OCI-LY1 (cell line): Measurements from ENCODE around the gene NATD1.

Source experiments
- H2AFZ ChIP-seq: fragments of 200-600 bp; sonication (generic), shearing (Covaris generic); 2 replicates; pipeline ENCODE4 v1.6.0; 2014; ENCODE audit warnings: antibody characterized with exemption, mild to moderate bottlenecking, low read length
- H3F3A ChIP-seq: fragments of 200-600 bp; sonication (generic), shearing (Covaris generic); 2 replicates; pipeline ENCODE4 v1.6.0; 2014; ENCODE audit warnings: mild to moderate bottlenecking, antibody characterized with exemption, low read length, moderate library complexity; ENCODE audit not compliant: insufficient read depth
- H3K27ac ChIP-seq: fragments of 200-600 bp; sonication (generic); 2 replicates; pipeline ENCODE4 v1.5.1; 2014; ENCODE audit warnings: low read length, mixed run types, mild to moderate bottlenecking, low read depth; ENCODE audit not compliant: poor library complexity, severe bottlenecking
- H3K27me3 ChIP-seq: fragments of 200-600 bp; sonication (generic); 2 replicates; pipeline ENCODE4 v1.6.0; 2014; ENCODE audit warnings: antibody characterized with exemption, mild to moderate bottlenecking, low read length, moderate library complexity; ENCODE audit not compliant: insufficient read depth
- H3K36me3 ChIP-seq: fragments of 200-600 bp; sonication (generic); 2 replicates; pipeline ENCODE4 v1.6.1; 2014; ENCODE audit warnings: mild to moderate bottlenecking, antibody characterized with exemption, low read length, moderate library complexity, mixed read lengths; ENCODE audit not compliant: insufficient read depth
- H3K4me1 ChIP-seq: fragments of 200-600 bp; sonication (generic); 2 replicates; pipeline ENCODE4 v1.5.1; 2014; ENCODE audit warnings: mild to moderate bottlenecking, low read length, moderate library complexity; ENCODE audit not compliant: insufficient read depth, severe bottlenecking
- H3K4me2 ChIP-seq: fragments of 200-600 bp; sonication (generic), shearing (Covaris generic); 2 replicates; pipeline ENCODE4 v1.6.1; 2014; ENCODE audit warnings: low read length
- H3K4me3 ChIP-seq: fragments of 200-600 bp; sonication (generic); 2 replicates; pipeline ENCODE4 v1.5.1; 2014; ENCODE audit warnings: low read length, low read depth, mild to moderate bottlenecking, mixed read lengths; ENCODE audit not compliant: poor library complexity, severe bottlenecking
- H3K79me2 ChIP-seq: fragments of 200-600 bp; shearing (Covaris generic); 2 replicates; pipeline ENCODE4 v1.6.1; 2016; ENCODE audit warnings: mixed run types, low read length, mixed read lengths; ENCODE audit not compliant: insufficient read depth
- H3K9ac ChIP-seq: fragments of 200-600 bp; sonication (generic), shearing (Covaris generic); 2 replicates; pipeline ENCODE4 v1.6.1; 2014; ENCODE audit warnings: mild to moderate bottlenecking, low read length, mixed read lengths
- H3K9me2 ChIP-seq: fragments of 200-600 bp; sonication (generic), shearing (Covaris generic); 2 replicates; pipeline ENCODE4 v1.6.1; 2014; ENCODE audit warnings: low read depth, mild to moderate bottlenecking, low read length, mixed read lengths
- H3K9me3 ChIP-seq: fragments of 200-600 bp; shearing (Covaris generic); 2 replicates; pipeline ENCODE4 v1.6.1; 2014; ENCODE audit warnings: low read length, mixed read lengths
- H4K20me1 ChIP-seq: fragments of 200-600 bp; sonication (generic), shearing (Covaris generic); 2 replicates; pipeline ENCODE4 v1.6.0; 2016; ENCODE audit warnings: mild to moderate bottlenecking, low read length; ENCODE audit not compliant: insufficient read depth
- EZH2 ChIP-seq: fragments of 200-600 bp; sonication (generic), shearing (Covaris generic); IDR thresholded peaks from 2 replicates; pipeline ENCODE4 v1.8.0; 2017; ENCODE audit warnings: borderline replicate concordance, mixed run types, mild to moderate bottlenecking, antibody characterized with exemption, low read length, moderate library complexity, mixed read lengths
- TF ChIP-seq, protein P1 (sequence below): fragments of 200-600 bp; sonication (generic), shearing (Covaris generic); IDR thresholded peaks from 2 replicates; pipeline ENCODE4 v1.5.1; 2017; ENCODE audit warnings: mild to moderate bottlenecking, antibody characterized with exemption, low read length, moderate library complexity, mixed read lengths

Gene NATD1

DNA sequence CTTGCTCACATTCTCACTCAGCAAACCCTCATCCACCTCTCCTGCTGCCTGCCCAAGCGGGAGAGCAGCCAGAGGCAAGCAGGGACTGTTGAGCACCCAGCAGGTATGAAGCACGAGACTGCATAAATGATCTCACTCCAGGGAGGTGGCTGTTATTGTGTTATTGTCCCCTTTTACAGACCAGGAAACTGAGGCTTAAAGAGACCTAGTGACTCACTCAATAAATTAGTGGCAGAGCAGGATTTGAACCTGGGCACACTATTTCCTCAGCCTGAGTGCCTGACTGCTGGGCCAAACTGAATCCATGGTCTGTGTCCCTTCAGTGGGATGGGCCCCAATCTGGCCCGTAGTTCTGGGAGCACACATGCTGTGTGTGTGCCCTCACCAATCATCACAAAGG is 19.0 kb upstream of the NATD1 start:
- no peaks in the 10 kb centered on the region for H4K20me1 ChIP-seq
- no peak overlapping the region for H3K4me2 ChIP-seq
- H3K27ac ChIP-seq, result no peak overlapping the region
- H2AFZ ChIP-seq, result no peak overlapping the region
- no peaks in the 10 kb centered on the region for H3K9me2 ChIP-seq
- no peak for TF ChIP-seq EZH2
- TF ChIP-seq, protein P1, sequence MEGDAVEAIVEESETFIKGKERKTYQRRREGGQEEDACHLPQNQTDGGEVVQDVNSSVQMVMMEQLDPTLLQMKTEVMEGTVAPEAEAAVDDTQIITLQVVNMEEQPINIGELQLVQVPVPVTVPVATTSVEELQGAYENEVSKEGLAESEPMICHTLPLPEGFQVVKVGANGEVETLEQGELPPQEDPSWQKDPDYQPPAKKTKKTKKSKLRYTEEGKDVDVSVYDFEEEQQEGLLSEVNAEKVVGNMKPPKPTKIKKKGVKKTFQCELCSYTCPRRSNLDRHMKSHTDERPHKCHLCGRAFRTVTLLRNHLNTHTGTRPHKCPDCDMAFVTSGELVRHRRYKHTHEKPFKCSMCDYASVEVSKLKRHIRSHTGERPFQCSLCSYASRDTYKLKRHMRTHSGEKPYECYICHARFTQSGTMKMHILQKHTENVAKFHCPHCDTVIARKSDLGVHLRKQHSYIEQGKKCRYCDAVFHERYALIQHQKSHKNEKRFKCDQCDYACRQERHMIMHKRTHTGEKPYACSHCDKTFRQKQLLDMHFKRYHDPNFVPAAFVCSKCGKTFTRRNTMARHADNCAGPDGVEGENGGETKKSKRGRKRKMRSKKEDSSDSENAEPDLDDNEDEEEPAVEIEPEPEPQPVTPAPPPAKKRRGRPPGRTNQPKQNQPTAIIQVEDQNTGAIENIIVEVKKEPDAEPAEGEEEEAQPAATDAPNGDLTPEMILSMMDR, result no peak
- H3K79me2 ChIP-seq, result no peaks in the 10 kb centered on the region
- no peak overlapping the region for H3K9ac ChIP-seq
- no peaks in the 10 kb centered on the region for H3K9me3 ChIP-seq
- H3K4me3 ChIP-seq, result no peak overlapping the region
- H3K4me1 ChIP-seq, result peaks cover 53% of the 10 kb centered on the region
- H3F3A ChIP-seq, result no peaks in the 10 kb centered on the region
- no peaks in the 10 kb centered on the region for H3K27me3 ChIP-seq
- no peaks in the 10 kb centered on the region for H3K36me3 ChIP-seq

DNA sequence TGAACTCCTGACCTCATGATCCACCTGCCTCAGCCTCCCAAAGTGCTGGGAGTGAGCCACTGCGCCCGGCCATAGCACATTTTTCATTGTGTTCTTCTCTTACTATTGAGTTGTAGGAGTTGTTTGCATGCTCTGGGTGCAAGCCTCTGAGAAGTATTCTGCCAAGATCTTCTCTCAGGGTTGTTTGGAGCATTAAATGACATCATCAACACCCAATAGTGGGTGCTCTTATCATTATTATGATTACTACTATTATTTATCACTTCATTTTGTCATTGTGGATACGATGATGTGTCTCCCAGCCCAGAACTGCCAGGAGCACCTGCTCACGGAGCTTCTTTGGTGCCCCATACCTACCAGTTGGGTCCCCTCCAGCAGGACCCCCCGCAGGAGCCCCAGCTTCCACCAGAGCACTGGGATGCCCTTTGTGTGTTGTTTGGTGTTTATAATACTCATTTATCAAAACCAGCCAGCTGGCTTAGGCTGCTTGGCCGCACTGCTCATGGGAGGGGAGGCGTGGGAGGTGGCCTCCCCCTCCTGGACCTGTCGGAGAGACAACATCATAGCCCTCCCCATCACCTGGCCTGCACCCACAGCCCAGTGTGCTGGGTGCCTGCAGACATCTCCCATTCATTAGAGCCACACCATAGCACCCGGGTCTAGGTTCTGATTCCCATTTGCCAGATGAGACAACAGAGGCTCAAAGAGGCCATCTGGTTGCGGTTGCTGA is 18.4 kb upstream of the NATD1 start:
- H3K4me3 ChIP-seq, result no peak overlapping the region
- H3K9me2 ChIP-seq, result no peaks in the 10 kb centered on the region
- no peak overlapping the region for H3K27ac ChIP-seq
- TF ChIP-seq EZH2, result no peak
- TF ChIP-seq, protein P1, result no peak
- H3K4me2 ChIP-seq, result no peak overlapping the region
- H3K36me3 ChIP-seq, result no peaks in the 10 kb centered on the region
- H3K4me1 ChIP-seq, result peaks cover 54% of the 10 kb centered on the region
- no peaks in the 10 kb centered on the region for H3K9me3 ChIP-seq
- no peak overlapping the region for H2AFZ ChIP-seq
- H3F3A ChIP-seq, result no peaks in the 10 kb centered on the region
- no peaks in the 10 kb centered on the region for H3K79me2 ChIP-seq
- H4K20me1 ChIP-seq, result no peaks in the 10 kb centered on the region
- no peaks in the 10 kb centered on the region for H3K27me3 ChIP-seq
- H3K9ac ChIP-seq, result no peak overlapping the region

DNA sequence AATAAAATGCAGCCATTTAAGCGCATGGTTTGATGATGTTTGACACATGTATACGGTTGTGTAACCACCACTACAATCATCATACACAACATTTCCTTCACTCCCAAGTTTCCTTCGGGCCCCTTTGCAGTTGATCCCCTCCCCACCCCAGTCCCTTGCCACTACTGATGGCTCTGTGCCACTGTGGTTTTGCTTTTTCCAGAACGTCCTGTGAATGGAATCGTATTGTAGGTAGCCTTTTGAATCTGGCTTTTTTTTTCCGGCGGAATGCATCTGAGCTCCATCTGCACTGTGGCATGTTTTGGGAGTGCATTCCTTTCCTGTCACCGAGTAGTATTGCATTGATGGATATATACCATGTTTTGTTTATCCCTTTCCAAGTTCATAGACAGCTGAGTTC is 16.2 kb upstream of the NATD1 start:
- Histone ChIP-seq H3F3A (no peaks in the 10 kb centered on the region), H3K9me2 (no peaks in the 10 kb centered on the region), H3K27ac (peak overlapping the region; percentile 88), H3K9me3 (no peaks in the 10 kb centered on the region), H4K20me1 (no peaks in the 10 kb centered on the region), H3K4me3 (no peak overlapping the region), H3K79me2 (no peaks in the 10 kb centered on the region), H3K9ac (no peak overlapping the region), H3K36me3 (no peaks in the 10 kb centered on the region), H3K27me3 (no peaks in the 10 kb centered on the region), H3K4me1 (peaks cover 33% of the 10 kb centered on the region), H3K4me2 (no peak overlapping the region), H2AFZ (no peak overlapping the region)
- TF ChIP-seq, protein P1, result no peak
- no peak for TF ChIP-seq EZH2
